ENCODE measurements around the gene LRP11. TPM values are rescaled to one million over a fixed set of nuclear protein-coding genes. Genes with fewer than 3 reads are reported as not detected.

The LRP11 gene
- total and polyA plus RNA-seq, 2 experiments from 2014 or later, result 33.6 to 35.4 TPM

GRCh38 chr6:149887343-149887742 lies 23.2 kb upstream of the LRP11 start:
- Histone ChIP-seq H2AFZ (no peak overlapping the region), H3K4me1 (ENCODE audit: insufficient read depth) (no peaks in the 10 kb centered on the region), H3K4me3 (no peak overlapping the region), H3K27ac (peak overlapping the region; percentile 36), H3K9me2 (replicated peaks; ENCODE audit: insufficient read depth) (no peaks in the 10 kb centered on the region), H3K9me3 (ENCODE audit: low read depth) (no peaks in the 10 kb centered on the region), H3K79me2 (no peaks in the 10 kb centered on the region), H4K20me1 (ENCODE audit: insufficient read depth, poor library complexity, severe bottlenecking) (no peaks in the 10 kb centered on the region), H3K4me2 (no peak overlapping the region), H3K36me3 (replicated peaks; ENCODE audit: insufficient read depth, low read depth) (no peaks in the 10 kb centered on the region), H3K27me3 (no peaks in the 10 kb centered on the region)
- WGBS (ENCODE audit: low lambda C conversion rate, missing lambda C conversion rate), result 75% methylated on average over 3 of the region's 3 CpGs
- no peak for DNase-seq (ENCODE audit: low spot score)
- TF ChIP-seq EZH2phosphoT487 (IDR thresholded peaks at IDR 0.05; ENCODE audit: low read depth, severe bottlenecking, unreplicated experiment) (no peak), CTCF (IDR thresholded peaks at IDR 0.05; ENCODE audit: poor library complexity) (no peak), EZH2 (IDR thresholded peaks at IDR 0.05; ENCODE audit: borderline replicate concordance) (no peak)

GRCh38 chr6:149885888-149886287 lies 21.7 kb upstream of the LRP11 start:
- no peaks in the 10 kb centered on the region for H3K79me2 ChIP-seq
- no peak overlapping the region for H3K4me3 ChIP-seq
- no peaks in the 10 kb centered on the region for H3K9me3 ChIP-seq (ENCODE audit: low read depth)
- no peaks in the 10 kb centered on the region for H3K4me1 ChIP-seq (ENCODE audit: insufficient read depth)
- H2AFZ ChIP-seq, result no peak overlapping the region
- H3K4me2 ChIP-seq, result no peak overlapping the region
- DNase-seq (ENCODE audit: low spot score), result no peak
- H3K27me3 ChIP-seq, result no peaks in the 10 kb centered on the region
- no peaks in the 10 kb centered on the region for H3K36me3 ChIP-seq (replicated peaks; ENCODE audit: insufficient read depth, low read depth)
- no peaks in the 10 kb centered on the region for H3K9me2 ChIP-seq (replicated peaks; ENCODE audit: insufficient read depth)
- no peak overlapping the region for H3K27ac ChIP-seq
- TF ChIP-seq EZH2 (IDR thresholded peaks at IDR 0.05; ENCODE audit: borderline replicate concordance) (no peak), EZH2phosphoT487 (IDR thresholded peaks at IDR 0.05; ENCODE audit: low read depth, severe bottlenecking, unreplicated experiment) (no peak), CTCF (IDR thresholded peaks at IDR 0.05; ENCODE audit: poor library complexity) (no peak)
- no peaks in the 10 kb centered on the region for H4K20me1 ChIP-seq (ENCODE audit: insufficient read depth, poor library complexity, severe bottlenecking)
- 75% methylated on average over 3 of the region's 3 CpGs for WGBS (ENCODE audit: low lambda C conversion rate, missing lambda C conversion rate)

DNA sequence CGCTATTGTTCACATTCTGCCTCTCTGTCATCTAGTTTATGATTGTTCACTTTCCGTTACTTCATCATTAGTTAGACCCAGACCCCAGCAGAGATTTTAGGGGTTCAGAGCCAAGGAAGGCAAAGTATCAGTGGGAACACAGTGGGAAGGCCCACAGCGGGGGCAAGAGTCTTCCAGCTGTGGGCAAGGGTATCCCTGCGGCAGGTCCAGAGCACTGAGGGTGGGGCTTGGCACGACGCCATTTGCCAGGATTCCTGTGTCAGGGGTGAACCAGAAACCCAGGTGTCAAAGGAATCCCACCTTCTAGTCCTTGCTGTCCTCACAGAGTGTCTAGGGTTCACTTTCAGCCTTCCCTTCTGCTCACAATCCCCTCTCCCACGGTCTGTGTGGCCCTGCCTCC lies 20.5 kb upstream of the LRP11 start:
- no peak overlapping the region for H3K4me3 ChIP-seq
- H3K4me1 ChIP-seq (ENCODE audit: insufficient read depth), result no peaks in the 10 kb centered on the region
- H4K20me1 ChIP-seq (ENCODE audit: insufficient read depth, poor library complexity, severe bottlenecking), result no peaks in the 10 kb centered on the region
- no peak overlapping the region for H3K27ac ChIP-seq
- no peak overlapping the region for H2AFZ ChIP-seq
- H3K9me3 ChIP-seq (ENCODE audit: low read depth), result no peaks in the 10 kb centered on the region
- H3K4me2 ChIP-seq, result no peak overlapping the region
- no peaks in the 10 kb centered on the region for H3K27me3 ChIP-seq
- H3K36me3 ChIP-seq (replicated peaks; ENCODE audit: insufficient read depth, low read depth), result no peaks in the 10 kb centered on the region
- H3K9me2 ChIP-seq (replicated peaks; ENCODE audit: insufficient read depth), result no peaks in the 10 kb centered on the region
- TF ChIP-seq EZH2phosphoT487 (IDR thresholded peaks at IDR 0.05; ENCODE audit: low read depth, severe bottlenecking, unreplicated experiment) (no peak), EZH2 (IDR thresholded peaks at IDR 0.05; ENCODE audit: borderline replicate concordance) (no peak), CTCF (IDR thresholded peaks at IDR 0.05; ENCODE audit: poor library complexity) (no peak)
- H3K79me2 ChIP-seq, result no peaks in the 10 kb centered on the region
- 88% methylated on average over 7 of the region's 7 CpGs for WGBS (ENCODE audit: low lambda C conversion rate, missing lambda C conversion rate)
- no peak for DNase-seq (ENCODE audit: low spot score)

GRCh38 chr6:149884215-149884614 lies 20.1 kb upstream of the LRP11 start:
- no peak overlapping the region for H3K27ac ChIP-seq
- DNase-seq (ENCODE audit: low spot score), result peak; percentile 57
- TF ChIP-seq EZH2 (IDR thresholded peaks at IDR 0.05; ENCODE audit: borderline replicate concordance), result no peak
- TF ChIP-seq CTCF (IDR thresholded peaks at IDR 0.05; ENCODE audit: poor library complexity), result no peak
- no peak for TF ChIP-seq EZH2phosphoT487 (IDR thresholded peaks at IDR 0.05; ENCODE audit: low read depth, severe bottlenecking, unreplicated experiment)

More at GRCh38 chr6:149884215-149884614, 20.1 kb upstream of the LRP11 start:
- no peaks in the 10 kb centered on the region for H3K36me3 ChIP-seq (replicated peaks; ENCODE audit: insufficient read depth, low read depth)
- H2AFZ ChIP-seq, result no peak overlapping the region
- H4K20me1 ChIP-seq (ENCODE audit: insufficient read depth, poor library complexity, severe bottlenecking), result no peaks in the 10 kb centered on the region
- peak overlapping the region; percentile 51 for H3K4me2 ChIP-seq
- H3K4me1 ChIP-seq (ENCODE audit: insufficient read depth), result no peaks in the 10 kb centered on the region
- no peak overlapping the region for H3K4me3 ChIP-seq
- H3K9me3 ChIP-seq (ENCODE audit: low read depth), result no peaks in the 10 kb centered on the region
- 39% methylated on average over 11 of the region's 11 CpGs for WGBS (ENCODE audit: low lambda C conversion rate, missing lambda C conversion rate)
- no peaks in the 10 kb centered on the region for H3K9me2 ChIP-seq (replicated peaks; ENCODE audit: insufficient read depth)
- H3K79me2 ChIP-seq, result no peaks in the 10 kb centered on the region
- no peaks in the 10 kb centered on the region for H3K27me3 ChIP-seq

Data from hepatocyte (in vitro differentiated cells).